GM19468 (cell line): ENCODE measurements around the gene CNTNAP5.

Source experiments
- ATAC-seq: cut with Tn5 transposase; IDR thresholded peaks from one replicate; pipeline ENCODE4 v1.9.1; 2021; ENCODE audit warnings: mild to moderate bottlenecking, moderate library complexity, moderate number of reproducible peaks; ENCODE audit not compliant: unreplicated experiment; ENCODE audit errors: extremely low read depth

The CNTNAP5 gene

GRCh38 chr2:124145982-124146381, 120.9 kb downstream of the CNTNAP5 start:
- no peak for ATAC-seq

- no peak for ATAC-seq
Measured at GRCh38 chr2:124147552-124147951, 122.5 kb downstream of the CNTNAP5 start.

GRCh38 chr2:124149571-124149970, 124.5 kb downstream of the CNTNAP5 start:
- ATAC-seq = no peak

- ATAC-seq = no peak
Measured at GRCh38 chr2:124151691-124152090, 126.6 kb downstream of the CNTNAP5 start.

- no peak for ATAC-seq
Measured at GRCh38 chr2:124153713-124154112, 128.6 kb downstream of the CNTNAP5 start.

- no peak for ATAC-seq
Measured at GRCh38 chr2:124159166-124159565, 134.1 kb downstream of the CNTNAP5 start.

GRCh38 chr2:124161542-124161941, 136.5 kb downstream of the CNTNAP5 start:
- ATAC-seq = no peak

GRCh38 chr2:124162256-124162655, 137.2 kb downstream of the CNTNAP5 start:
- ATAC-seq = no peak

GRCh38 chr2:124163840-124164239, 138.8 kb downstream of the CNTNAP5 start:
- no peak for ATAC-seq

- ATAC-seq = no peak
Measured at GRCh38 chr2:124165698-124166097, 140.6 kb downstream of the CNTNAP5 start.

GRCh38 chr2:124171472-124172063, 146.5 kb downstream of the CNTNAP5 start:
- no peak for ATAC-seq

- ATAC-seq = no peak
Measured at GRCh38 chr2:124178719-124179118, 153.6 kb downstream of the CNTNAP5 start.

GRCh38 chr2:124180635-124181034, 155.5 kb downstream of the CNTNAP5 start:
- ATAC-seq = no peak

GRCh38 chr2:124186801-124187200, 161.7 kb downstream of the CNTNAP5 start:
- no peak for ATAC-seq

- ATAC-seq = no peak
Measured at GRCh38 chr2:124187948-124188347, 162.9 kb downstream of the CNTNAP5 start.

GRCh38 chr2:124193706-124194105, 168.6 kb downstream of the CNTNAP5 start:
- ATAC-seq = no peak

- no peak for ATAC-seq
Measured at GRCh38 chr2:124201713-124202112, 176.6 kb downstream of the CNTNAP5 start.

- no peak for ATAC-seq
Measured at GRCh38 chr2:124209441-124209840, 184.4 kb downstream of the CNTNAP5 start.

- ATAC-seq = no peak
Measured at GRCh38 chr2:124211461-124211860, 186.4 kb downstream of the CNTNAP5 start.

- no peak for ATAC-seq
Measured at GRCh38 chr2:124213977-124214587, 189.0 kb downstream of the CNTNAP5 start.

- no peak for ATAC-seq
Measured at GRCh38 chr2:124246170-124246569, 221.1 kb downstream of the CNTNAP5 start.

- no peak for ATAC-seq
Measured at GRCh38 chr2:124248386-124248785, 223.3 kb downstream of the CNTNAP5 start.
